T1000 (cell line): ENCODE measurements around the gene ANKRD62.

Experiments used
- DNase-seq: peaks from one replicate; lab custom pipeline; 2025; ENCODE audit warnings: mixed read lengths; lab: John Stamatoyannopoulos, UW

Gene ANKRD62

DNA sequence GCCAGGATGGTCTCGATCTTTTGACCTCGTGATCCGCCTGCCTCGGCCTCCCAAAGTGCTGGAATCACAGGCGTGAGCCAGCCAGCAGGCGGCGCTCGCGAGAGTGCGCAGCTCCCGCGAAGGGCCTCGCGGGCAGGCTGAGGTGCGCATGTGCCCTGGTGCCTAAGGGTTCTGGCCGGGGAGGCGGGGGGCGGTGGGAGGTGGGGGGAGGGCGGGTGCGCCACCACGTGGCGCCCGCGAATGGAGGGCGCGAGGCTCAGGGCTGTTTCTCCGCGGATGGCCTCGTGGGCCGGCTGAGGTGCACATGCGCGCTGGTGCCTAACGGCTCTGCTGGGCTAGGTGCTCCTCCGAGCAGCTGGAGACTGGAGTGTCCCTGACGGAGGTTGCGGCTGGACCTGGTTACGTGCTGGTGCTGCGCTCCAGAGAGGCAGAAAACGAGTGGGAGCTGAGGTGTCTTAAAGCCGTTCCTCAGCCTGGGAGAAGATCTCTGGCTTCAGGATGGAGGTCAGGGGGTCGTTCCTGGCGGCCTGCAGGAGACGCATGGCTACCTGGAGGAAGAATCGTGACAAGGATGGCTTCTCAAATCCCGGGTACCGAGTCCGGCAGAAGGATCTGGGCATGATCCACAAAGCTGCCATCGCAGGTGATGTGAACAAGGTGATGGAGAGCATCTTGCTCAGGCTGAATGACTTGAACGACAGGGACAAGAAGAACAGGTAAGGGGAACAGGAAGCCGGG, at the start of gene ANKRD62:
Gene ANKRD62, plus strand, starts transcription at position 324 of the 738 bp plus-strand sequence. Its CDS starts 175 bp downstream, at position 499.
- DNase-seq: no peak

DNA sequence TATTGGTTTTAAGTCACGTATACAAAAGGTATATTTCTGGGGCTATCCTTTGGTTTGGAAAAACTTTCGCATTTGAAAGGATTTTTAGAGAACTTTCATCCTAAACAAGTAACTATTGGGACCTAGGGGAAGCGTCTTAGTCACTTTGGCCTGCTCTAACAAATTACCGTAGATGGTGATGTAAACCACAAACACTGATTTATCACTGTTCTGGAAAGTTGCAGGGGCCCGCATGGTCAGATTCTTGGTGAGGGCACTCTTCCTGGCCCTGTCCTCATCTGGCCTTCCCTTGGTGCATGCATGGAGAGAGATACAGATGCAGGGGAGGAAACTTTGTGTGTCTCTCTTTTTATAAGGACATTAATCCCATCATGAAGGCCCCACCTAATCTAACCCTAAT, 49.1 kb upstream of the ANKRD62 start:
- no peak for DNase-seq

DNA sequence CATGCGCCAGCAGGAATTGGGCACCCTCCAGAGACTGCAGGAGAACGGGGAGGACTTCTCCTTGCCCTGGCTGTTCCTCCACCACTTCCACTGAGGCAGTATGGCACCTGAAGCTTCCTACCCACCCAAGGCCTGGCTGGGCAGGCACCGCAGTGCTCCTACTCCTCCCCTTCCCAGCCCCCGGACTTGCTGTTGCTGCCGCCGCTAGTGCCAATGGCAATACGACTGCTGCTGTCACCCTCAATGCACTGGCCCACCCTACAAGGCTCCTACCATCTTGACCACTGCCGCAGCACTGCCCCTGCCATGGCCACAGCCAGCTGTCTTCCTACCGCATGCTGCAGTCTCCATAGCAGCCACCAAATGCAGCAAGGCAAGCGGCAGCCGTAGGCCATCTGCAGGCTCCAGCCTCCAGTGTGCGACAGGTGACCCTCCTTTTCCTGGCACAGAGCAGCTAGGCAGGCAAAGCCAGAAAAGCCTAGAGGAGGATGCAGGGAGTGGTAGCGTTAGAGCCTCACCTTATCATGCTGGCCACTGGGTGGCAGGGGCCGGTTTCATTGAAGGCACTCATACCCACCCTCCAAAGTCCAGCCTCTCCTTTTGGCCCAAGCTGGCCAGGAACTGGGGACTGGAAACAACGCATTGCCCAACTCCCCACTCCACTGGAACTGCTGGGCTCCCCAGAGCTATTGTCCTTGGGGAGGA, 47.4 kb upstream of the ANKRD62 start:
- DNase-seq: no peak

DNA sequence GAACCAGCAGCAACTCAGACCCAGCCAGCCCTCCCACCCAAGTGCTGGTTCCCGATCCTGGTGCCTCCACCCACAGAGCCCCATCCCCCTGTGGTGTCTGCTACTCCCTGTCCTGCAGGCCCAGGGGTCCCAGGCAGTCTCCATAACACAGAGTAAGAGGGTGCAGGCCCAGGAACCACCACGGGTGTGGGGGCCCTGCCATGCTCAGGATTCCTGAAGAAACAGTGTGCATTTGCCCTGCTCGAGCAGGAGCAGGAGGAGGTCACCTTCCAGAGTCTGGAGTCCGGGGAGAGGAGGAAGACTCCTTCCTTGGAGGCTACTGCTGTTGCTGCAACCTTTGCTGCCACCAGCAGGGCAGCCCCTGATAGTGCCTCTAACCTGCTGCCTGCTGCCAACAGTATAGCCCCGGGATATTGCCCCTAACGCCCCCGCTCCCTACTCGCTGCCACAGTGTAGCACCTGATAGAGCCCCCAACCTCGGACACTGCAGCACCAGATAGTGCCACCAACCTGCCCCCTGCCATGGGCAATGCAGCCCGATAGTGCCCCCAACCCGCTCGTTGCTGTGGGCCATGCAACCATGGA, 46.8 kb upstream of the ANKRD62 start:
- no peak for DNase-seq

DNA sequence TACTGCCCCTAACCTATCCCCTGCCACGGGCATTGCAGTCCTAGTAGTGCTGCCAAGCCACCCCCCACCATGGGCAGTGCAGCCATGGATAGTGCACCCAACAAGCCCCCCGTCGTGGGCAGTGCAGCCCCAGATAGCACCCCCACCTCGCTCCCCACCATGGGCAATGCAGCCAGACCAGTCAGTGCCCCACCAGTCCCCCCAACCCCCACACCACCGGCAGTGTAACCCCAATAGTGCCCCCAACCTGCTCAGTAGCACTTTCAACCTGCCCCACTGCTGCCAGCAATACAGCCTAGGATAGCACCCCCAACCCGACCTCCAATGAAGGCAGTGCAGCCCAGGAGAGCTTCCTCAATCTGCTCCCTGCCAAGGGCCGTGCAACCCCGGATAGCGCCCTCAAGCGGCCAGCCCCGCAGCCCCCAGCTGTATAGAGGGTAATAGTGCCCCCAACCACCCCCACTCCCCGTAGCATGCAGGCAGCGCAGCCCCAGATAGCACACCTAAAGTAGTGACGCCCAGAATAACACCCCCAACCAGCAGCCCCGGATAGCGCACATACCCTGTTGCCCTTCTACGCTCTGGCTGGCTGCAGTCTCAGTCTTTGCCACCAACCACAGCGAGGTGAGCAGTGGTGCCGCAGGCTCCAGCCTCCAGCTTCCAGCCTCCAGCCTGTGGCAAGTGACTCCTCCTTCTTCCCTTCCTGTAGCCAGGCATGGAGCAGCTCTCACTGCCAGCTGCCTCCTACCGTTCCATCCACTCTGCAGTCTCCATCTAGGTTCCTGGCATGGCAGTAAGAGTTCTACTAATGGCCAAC, 45.4 kb upstream of the ANKRD62 start:
- DNase-seq: no peak

DNA sequence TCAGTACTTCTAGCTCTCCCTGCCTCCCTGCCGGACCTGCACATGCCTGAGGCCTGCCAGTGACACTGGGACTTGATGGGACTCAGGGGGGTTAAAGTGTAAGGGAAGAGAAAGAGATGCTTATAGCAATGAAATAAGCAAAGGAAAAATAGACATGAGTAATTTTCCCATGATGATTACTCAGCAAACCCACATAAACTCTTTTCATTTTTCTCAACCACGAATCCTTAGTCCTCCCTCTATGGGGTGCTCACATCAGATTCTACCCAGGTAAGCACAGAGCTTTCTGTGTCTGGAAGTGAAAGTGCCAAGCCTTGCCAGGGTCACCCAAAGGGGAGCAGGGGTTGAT, 44.8 kb upstream of the ANKRD62 start:
- DNase-seq: no peak

DNA sequence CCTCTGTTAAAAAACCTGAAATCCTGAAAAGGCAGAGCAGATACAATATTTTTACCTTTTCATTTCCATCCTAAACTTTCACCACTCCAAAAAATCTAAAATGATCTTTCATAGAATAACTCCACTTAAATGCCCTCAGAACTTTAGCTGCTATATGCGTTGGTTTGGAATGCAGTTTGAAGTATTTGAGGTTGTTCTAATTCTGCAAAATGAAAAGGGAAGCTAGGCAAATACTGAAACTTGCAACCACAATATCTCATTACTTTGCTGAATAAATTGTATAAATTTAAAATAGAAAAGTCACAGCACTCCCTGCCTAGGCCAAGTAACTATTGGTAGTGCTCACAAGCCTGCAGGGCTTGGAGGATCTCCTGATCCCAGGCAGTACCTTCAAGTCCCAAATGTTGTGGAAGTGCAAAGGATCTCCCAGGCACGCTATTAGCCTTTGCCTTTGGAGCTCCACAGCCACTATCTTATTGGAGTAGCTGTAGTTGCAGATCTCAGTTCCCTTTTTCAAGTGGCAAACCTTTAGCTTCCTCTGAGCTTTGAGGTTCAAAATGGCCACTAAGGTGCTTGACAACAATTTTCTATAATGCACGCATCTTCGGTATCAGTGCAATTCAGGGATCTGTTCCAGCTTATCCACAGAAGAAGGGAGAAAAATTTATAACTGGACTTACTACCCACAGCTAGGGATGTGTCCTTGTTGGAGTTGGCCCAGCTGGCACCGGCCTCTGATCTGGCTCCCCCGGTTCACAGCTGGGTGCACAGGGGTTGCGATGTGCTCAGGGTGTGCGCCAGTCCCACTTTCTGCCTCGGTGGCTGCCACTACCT, 43.4 kb upstream of the ANKRD62 start:
- no peak for DNase-seq

DNA sequence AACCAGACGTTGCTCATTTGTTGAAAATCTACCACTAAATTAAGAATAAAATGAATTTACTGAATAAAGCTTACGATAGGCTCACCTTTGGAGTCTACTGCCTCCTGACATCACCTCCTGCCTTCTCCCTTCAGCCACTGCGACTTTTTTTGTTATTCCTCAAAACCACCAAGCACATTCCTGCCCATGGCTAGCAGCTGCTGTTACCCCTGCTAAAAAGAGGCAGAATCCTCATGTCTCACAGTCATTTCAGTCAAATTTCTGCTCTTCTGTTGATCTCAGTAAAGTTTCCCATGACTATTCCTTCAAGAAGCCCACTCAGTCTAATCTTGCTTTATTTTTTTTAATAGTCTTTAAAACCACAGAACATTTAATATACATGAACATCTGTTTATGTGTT, 40.8 kb upstream of the ANKRD62 start:
- no peak for DNase-seq

DNA sequence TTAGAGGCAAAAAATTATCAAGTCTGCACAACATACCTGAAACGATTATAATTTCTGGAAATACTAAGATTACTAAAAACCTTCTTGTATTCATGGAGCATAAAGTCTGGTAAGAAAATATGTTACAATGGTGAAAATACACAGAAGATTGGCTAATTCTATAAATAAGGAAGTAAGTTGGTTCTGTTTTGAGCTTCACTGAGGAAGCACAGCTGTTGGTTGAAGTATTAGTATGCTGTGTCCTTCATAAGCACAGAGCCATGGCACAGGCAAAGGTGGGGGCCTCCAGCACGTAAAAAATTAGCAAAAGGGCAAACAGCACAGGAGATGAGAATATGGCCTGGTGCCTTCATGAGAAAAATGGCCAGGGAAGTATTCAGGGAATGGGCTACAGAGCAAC, 40.4 kb upstream of the ANKRD62 start:
- no peak for DNase-seq

DNA sequence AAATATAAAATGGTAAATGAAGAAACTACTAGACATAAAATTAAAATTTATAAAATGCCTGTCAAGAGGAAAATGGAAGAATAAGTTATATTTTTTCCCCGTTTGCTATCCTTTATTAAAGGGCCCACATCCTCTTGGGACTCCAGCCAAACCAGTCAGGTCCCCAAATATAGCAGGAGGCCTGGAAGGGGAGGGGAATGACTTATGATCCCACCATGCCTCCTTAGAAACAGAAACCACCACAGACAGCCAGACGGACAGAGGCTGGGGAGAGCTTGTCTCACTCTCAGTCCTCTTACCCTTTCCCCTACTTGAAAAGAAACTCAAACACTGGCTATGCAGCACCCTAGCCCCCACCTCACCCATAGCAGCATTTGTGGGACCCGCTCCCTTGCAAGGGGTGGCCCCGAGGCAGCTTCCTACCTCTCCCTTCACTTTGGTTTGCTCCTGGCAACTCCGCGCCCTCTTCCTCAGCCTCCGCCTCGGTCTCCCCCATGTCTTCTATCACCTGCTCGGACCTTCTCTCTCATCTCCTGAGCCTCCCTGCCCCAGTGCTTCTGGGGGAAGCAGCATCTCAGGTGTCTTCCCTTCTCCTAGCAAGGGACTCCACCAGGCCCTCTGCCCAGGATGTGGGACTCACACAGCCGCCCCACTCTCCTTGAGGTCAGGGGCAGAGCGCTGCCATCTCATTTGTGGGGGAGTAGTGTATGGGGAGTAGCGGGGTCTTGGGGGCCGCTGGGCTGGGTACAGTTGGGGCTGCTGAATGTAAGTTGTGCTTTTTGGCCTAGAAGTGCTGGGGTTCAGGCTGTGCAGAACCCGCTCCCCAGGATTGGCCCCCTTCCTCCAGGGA, 37.4 kb upstream of the ANKRD62 start:
- DNase-seq: no peak

DNA sequence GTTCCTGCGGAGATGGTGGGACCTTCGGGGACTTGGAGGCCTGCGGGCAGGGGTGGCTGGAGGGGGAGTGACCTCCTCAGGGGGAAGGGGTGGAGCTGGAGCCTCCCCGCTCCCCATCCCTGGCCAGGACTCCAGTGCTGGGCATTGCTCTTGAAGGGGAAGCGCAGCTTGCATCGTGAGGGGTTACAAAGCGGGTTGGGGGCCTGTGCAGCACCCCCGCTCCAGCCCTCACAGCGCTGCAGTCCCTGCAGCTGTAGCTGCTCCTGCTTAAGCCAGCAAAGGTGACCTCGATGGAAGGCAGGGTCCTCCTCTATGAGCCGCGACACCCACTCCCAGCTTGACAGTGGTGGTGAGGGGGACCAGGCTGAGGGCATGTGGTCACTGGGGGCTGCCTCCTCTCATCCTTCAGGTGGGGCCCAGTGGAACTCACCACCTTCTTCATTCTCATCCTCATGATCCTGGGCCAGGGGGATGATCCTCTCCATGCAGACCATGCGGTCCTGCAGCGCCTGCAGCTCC, 36.7 kb upstream of the ANKRD62 start:
- no peak for DNase-seq

DNA sequence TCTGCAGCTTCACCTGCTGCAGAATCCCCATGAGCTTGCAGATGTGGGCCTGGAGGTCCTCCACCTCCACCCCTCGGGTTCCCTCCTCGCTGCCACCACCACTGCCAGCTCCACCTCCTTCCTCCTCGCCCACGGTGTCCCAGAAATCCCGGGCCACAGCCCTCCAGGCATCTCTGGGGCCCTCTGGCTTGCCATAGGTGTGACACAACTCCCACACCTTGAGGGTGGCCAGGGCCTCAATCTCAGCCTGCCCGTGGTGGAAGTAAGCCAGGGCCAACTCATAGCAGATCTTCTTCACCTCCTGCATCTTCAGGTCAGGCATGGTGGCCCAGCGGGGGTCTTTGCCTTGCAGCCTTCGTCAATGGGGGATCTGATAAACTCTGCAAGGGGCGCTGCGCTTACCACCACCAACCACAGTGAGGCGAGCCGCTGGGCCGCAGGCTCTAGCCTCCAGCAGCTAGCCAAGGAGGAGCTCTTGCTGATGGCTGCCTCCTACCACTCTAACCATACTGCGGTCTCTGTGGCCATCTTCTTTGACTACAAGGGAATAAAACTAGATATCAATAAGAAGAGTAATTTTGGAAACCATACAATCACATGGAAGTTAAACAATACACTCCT, 36.1 kb upstream of the ANKRD62 start:
- no peak for DNase-seq

DNA sequence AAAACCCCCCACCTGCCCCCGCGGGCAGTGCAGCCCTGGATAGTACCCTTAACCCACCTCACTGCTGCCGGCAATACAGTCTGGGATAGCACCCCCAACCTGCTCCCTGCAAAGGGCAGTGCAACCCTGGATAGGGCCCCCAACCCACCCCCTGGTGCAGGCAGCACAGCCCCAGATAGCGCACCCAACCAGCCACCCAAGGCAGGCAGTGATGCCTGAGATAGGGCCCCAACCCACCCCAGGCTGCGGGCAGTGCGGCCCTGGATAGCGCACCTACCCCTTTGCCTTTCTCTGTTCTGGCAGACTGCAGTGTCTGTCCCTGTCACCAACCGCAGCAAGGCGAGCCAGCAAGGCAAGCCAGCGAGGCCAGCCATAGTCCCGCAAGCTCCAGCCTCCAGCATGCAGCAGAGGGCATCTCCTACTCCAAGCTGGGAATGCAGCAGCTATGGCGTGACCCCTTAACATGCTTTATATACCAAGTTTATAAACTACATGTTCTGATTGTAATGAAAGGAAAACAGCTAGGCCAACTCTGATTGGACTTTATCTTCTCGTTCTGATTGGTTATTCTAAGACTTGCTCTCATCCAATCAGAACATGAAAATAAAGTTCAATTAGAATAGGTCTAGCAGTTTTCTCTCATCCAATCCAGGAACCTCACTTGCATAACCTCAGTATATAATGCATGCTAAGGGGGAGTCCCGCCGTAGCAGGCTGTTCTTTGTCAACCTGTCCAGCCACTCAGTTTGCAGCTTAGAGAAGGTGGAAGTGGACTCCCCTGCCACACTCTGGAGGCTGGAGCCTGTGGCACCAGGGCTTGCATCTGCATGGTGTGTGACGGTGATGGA, 34.1 kb upstream of the ANKRD62 start:
- DNase-seq: no peak

DNA sequence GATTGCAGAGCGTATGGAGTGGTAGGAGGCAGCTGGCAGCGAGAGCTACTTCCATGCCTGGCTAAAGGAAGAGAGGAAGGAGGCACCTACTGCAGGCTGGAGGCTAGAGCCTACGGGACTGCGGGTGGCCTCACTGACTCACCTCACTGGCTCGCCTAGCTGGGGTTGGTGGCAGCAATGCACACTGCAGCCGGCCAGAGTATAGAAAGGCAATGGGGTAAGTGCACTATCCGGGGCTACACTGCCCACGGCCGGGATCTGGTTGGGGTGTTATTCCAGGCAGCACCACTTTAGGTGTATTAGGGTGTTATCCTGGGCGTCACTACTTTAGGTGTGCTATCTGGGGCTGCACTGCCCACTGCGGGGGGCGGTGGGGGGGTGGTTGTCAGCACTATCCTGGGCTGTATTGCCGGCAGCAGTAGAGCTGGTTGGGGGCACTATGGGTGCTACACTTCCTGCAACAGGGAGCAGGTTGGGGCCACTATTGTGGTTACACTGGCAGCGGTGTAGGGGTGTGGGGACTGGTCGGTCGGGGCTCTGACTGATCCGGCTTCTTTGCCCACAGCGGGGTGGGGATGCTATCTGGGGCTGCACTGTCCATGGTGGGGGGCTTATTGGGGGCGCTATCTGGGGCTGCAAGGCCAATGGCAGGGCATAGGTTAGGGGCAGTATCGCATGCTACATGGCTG, 33.3 kb upstream of the ANKRD62 start:
- no peak for DNase-seq

DNA sequence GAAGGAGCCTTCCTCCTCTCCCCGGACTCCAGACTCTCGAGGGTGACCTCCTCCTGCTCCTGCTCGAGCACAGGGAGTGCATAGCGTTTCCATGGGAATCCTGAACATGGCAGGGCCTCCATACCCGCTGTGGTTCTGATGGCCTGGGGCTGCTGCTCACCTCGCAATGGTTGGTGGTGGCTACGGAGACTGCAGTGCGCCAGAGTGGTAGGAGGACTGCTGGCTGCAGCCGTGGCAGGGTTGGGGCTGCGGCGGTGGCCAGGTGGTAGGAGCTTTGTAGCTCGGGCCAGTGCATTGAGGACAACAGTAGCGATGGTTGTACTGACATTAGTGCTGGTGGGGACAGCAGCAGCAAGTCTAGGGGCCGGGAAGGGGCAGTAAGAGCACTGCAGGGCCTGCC, 32.0 kb upstream of the ANKRD62 start:
- no peak for DNase-seq

DNA sequence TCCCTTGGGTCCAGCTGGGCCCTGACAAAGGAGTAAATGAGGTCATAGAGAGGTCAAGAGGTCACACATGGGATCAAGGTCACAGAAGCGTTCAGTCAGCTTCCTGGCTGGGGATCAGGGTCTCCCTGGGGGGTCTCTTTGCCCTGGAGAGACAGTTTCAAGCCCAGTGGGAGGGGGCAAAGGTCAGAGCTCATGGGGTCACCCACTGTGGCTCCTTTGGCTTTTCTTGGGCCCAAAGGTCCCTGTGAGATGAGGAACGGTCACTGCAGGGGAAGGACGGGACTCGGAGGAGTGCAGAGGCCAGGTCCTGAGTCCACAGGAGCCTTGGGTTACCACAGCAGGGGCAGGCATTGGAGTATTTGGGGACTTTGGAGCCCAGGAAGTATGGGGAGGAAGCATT, 30.7 kb upstream of the ANKRD62 start:
- DNase-seq: no peak

DNA sequence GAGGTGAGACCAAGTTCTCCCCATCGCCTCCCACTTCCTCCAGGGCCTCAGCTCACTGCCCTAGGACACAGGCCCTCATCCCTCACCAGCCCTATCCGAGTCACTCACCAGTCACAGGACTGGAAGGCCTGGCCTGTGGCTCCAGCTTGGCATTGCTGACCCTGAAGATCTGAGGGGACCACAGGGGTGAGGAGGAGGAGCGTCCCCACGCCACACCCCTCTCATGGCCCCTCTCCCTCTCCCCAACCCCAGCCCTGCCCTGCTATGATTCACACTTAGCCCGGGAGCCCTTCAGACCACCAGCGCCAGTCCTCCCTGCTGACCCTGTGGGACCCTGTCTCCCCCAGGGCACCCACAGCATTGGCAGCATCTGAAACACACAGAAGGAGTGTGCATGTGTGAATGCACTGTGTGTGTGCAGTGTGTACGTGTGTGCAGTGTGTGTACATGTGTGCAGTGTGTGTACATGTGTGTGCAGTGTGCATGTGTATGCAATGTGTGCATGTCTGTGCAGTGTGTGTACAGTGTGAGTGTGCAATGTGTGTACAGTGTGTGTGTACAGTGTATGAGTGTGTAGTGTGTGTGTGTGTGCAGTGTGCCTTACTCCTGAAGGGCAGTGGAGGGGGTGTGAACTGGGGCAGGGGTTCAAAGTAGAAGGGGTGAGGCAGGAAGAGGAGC, 29.4 kb upstream of the ANKRD62 start:
- no peak for DNase-seq

DNA sequence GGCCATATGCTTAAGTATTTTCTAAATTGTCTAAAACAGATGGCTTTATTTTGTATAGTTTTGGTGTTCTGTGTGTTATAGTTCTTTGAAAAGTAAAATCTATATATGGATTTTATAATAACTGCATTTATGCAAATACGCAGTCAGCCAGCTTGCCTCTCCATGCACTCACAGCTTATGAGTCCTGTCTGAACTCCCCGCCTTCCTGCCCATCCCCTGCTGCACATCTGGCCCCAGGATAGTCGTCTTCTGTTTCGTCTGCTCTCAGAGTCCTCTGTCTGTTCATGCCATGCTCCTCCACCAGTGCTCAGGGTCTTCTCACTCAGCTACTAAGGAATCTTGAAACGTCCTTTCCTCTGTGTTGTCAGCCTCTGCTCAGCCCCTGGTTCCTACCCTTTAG, 28.2 kb upstream of the ANKRD62 start:
- DNase-seq: no peak
